ENCODE data around the gene SERGEF.

Gene SERGEF

DNA sequence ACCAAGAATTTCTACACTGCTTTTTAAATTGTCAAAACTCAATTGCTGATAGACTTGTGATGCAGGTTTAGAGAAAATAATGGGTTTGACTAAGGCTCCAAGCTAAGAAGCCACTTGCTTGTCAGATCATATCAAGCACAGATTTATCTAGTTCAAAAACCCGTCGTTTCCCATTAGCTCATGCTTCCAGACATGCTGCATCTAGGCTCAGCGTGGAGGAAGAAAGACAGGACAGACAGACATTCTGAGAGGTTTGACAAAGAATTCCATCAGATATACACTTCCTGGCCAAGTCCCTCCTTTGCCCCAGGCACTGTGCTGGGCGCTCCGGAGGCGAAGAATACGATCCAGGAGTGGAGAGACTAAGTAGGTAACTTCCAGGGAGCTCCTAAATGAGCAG is 201.5 kb downstream of the SERGEF start:
- H4K20me1 ChIP-seq (ENCODE audit: control insufficient read depth, insufficient read depth, low read depth, low read length), result no peaks in the 10 kb centered on the region
- TF ChIP-seq EZH2phosphoT487 (IDR thresholded peaks at IDR 0.05; ENCODE audit: borderline replicate concordance, low read length) (no peak), CTCF (IDR thresholded peaks at IDR 0.05; ENCODE audit: low read depth, low read length, poor library complexity, severe bottlenecking) (no peak)

DNA sequence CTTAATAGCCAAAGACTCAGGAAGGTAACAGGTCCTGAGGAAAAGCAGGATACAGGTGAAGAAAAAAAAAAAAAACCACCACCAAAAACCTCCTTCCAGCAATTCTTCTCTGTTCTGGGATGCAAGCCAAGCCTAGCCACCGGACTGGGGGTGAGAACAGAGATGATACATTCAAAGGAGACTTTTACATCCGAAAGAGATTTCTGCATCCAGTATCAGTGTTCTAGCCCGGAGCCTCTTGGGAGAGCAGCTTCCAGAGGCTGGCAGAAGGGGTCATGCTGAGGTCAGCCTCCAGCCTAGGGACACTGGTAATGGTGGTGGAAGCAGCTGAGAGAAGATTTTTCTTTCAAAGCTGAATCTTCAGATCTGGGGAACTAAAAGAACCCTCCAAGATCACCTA is 202.1 kb downstream of the SERGEF start:
- Histone ChIP-seq H3K4me3 (ENCODE audit: low read length) (no peak overlapping the region), H3K27ac (ENCODE audit: low read depth, low read length) (no peak overlapping the region), H3K79me2 (ENCODE audit: control insufficient read depth, low read length) (no peaks in the 10 kb centered on the region), H3K27me3 (ENCODE audit: control insufficient read depth, low read length) (no peaks in the 10 kb centered on the region), H3K9me3 (ENCODE audit: control insufficient read depth, insufficient read depth, low read length) (no peaks in the 10 kb centered on the region), H3F3A (ENCODE audit: control insufficient read depth, insufficient read depth) (no peaks in the 10 kb centered on the region), H4K20me1 (ENCODE audit: control insufficient read depth, insufficient read depth, low read depth, low read length) (no peaks in the 10 kb centered on the region), H3K4me2 (ENCODE audit: low read length) (no peak overlapping the region), H3K4me1 (ENCODE audit: control insufficient read depth, low read length) (no peaks in the 10 kb centered on the region), H3K9me2 (replicated peaks; ENCODE audit: control insufficient read depth, low read length) (no peaks in the 10 kb centered on the region), H3K36me3 (ENCODE audit: control insufficient read depth, low read length) (no peaks in the 10 kb centered on the region)
- TF ChIP-seq CTCF (IDR thresholded peaks at IDR 0.05; ENCODE audit: low read depth, low read length, poor library complexity, severe bottlenecking) (no peak), EZH2phosphoT487 (IDR thresholded peaks at IDR 0.05; ENCODE audit: borderline replicate concordance, low read length) (no peak)

More for the DNA sequence above, 201.5 kb downstream of the SERGEF start:
- H3K4me3 ChIP-seq (ENCODE audit: low read length), result no peak overlapping the region
- H3K27ac ChIP-seq (ENCODE audit: low read depth, low read length), result no peak overlapping the region
- H3F3A ChIP-seq (ENCODE audit: control insufficient read depth, insufficient read depth), result no peaks in the 10 kb centered on the region
- H3K27me3 ChIP-seq (ENCODE audit: control insufficient read depth, low read length), result no peaks in the 10 kb centered on the region
- no peak overlapping the region for H3K4me2 ChIP-seq (ENCODE audit: low read length)
- H3K9me2 ChIP-seq (replicated peaks; ENCODE audit: control insufficient read depth, low read length), result no peaks in the 10 kb centered on the region
- H3K36me3 ChIP-seq (ENCODE audit: control insufficient read depth, low read length), result no peaks in the 10 kb centered on the region
- H3K79me2 ChIP-seq (ENCODE audit: control insufficient read depth, low read length), result no peaks in the 10 kb centered on the region
- no peaks in the 10 kb centered on the region for H3K4me1 ChIP-seq (ENCODE audit: control insufficient read depth, low read length)
- H3K9me3 ChIP-seq (ENCODE audit: control insufficient read depth, insufficient read depth, low read length), result no peaks in the 10 kb centered on the region

GRCh38 chr11:17810041-17810440 is 202.8 kb downstream of the SERGEF start:
- H3K27ac ChIP-seq (ENCODE audit: low read depth, low read length), result no peak overlapping the region
- no peaks in the 10 kb centered on the region for H3K36me3 ChIP-seq (ENCODE audit: control insufficient read depth, low read length)
- H3K4me2 ChIP-seq (ENCODE audit: low read length), result no peak overlapping the region
- H3K27me3 ChIP-seq (ENCODE audit: control insufficient read depth, low read length), result no peaks in the 10 kb centered on the region
- no peaks in the 10 kb centered on the region for H3K4me1 ChIP-seq (ENCODE audit: control insufficient read depth, low read length)
- no peaks in the 10 kb centered on the region for H3K79me2 ChIP-seq (ENCODE audit: control insufficient read depth, low read length)
- H3K9me3 ChIP-seq (ENCODE audit: control insufficient read depth, insufficient read depth, low read length), result no peaks in the 10 kb centered on the region
- TF ChIP-seq CTCF (IDR thresholded peaks at IDR 0.05; ENCODE audit: low read depth, low read length, poor library complexity, severe bottlenecking) (no peak), EZH2phosphoT487 (IDR thresholded peaks at IDR 0.05; ENCODE audit: borderline replicate concordance, low read length) (no peak)
- H3K4me3 ChIP-seq (ENCODE audit: low read length), result no peak overlapping the region
- no peaks in the 10 kb centered on the region for H3K9me2 ChIP-seq (replicated peaks; ENCODE audit: control insufficient read depth, low read length)
- H3F3A ChIP-seq (ENCODE audit: control insufficient read depth, insufficient read depth), result no peaks in the 10 kb centered on the region
- no peaks in the 10 kb centered on the region for H4K20me1 ChIP-seq (ENCODE audit: control insufficient read depth, insufficient read depth, low read depth, low read length)

DNA sequence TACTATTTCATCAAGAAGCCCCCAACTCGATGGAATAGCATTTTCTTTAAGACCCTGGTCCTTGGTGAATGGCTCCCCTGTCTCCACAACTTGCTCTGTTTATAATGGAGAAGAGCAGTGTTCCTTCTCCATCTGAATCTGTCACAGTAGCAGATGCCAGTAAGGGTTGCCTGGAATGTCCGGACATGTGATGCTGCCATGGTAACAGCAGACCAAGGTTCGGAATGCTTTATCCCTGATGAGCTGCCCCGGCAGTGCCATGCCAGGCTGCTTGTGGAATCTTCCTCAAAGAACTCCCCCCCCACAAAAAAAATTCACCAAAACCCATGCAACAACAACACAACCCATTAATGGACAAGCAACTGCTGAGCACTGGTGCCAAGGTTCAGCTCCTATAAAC is 205.8 kb downstream of the SERGEF start:
- Histone ChIP-seq H3K9me2 (replicated peaks; ENCODE audit: control insufficient read depth, low read length) (no peaks in the 10 kb centered on the region), H3K27ac (ENCODE audit: low read depth, low read length) (no peak overlapping the region), H4K20me1 (ENCODE audit: control insufficient read depth, insufficient read depth, low read depth, low read length) (no peaks in the 10 kb centered on the region), H3K4me3 (ENCODE audit: low read length) (no peak overlapping the region), H3K4me1 (ENCODE audit: control insufficient read depth, low read length) (no peaks in the 10 kb centered on the region), H3F3A (ENCODE audit: control insufficient read depth, insufficient read depth) (no peaks in the 10 kb centered on the region), H3K36me3 (ENCODE audit: control insufficient read depth, low read length) (no peaks in the 10 kb centered on the region), H3K4me2 (ENCODE audit: low read length) (no peak overlapping the region), H3K27me3 (ENCODE audit: control insufficient read depth, low read length) (no peaks in the 10 kb centered on the region), H3K9me3 (ENCODE audit: control insufficient read depth, insufficient read depth, low read length) (no peaks in the 10 kb centered on the region), H3K79me2 (ENCODE audit: control insufficient read depth, low read length) (no peaks in the 10 kb centered on the region)
- TF ChIP-seq CTCF (IDR thresholded peaks at IDR 0.05; ENCODE audit: low read depth, low read length, poor library complexity, severe bottlenecking) (no peak), EZH2phosphoT487 (IDR thresholded peaks at IDR 0.05; ENCODE audit: borderline replicate concordance, low read length) (no peak)
